ENCODE results near the gene GUCY1B1. TPM values are rescaled to one million over a fixed set of nuclear protein-coding genes. Genes with fewer than 3 reads are reported as not detected.

GUCY1B1 gene
- total RNA-seq, 1 donor from 2014 or later = 12.6 TPM

DNA sequence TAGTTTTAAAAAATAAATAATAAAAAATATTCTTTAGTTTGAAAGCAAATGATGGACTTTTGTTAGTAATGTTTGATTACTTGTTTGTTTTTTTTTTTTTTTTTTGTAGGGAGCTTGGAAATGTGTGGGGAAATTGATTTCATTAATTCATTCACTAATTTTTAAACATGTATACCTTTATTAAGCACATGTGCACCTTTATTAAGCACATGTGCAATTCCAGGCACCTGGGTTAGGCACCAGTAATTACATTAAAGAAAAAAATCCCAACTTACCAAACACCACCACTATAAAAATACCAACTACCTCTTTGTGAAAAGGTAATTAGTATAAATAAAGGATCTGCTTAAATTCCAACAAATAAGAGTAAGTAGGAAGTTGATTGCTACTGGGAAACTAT is 9.5 kb downstream of the GUCY1B1 start:
- peaks cover 33% of the 10 kb centered on the region for H3K4me1 ChIP-seq
- intact Hi-C loops (cut with micrococcal nuclease) = no loop called here

DNA sequence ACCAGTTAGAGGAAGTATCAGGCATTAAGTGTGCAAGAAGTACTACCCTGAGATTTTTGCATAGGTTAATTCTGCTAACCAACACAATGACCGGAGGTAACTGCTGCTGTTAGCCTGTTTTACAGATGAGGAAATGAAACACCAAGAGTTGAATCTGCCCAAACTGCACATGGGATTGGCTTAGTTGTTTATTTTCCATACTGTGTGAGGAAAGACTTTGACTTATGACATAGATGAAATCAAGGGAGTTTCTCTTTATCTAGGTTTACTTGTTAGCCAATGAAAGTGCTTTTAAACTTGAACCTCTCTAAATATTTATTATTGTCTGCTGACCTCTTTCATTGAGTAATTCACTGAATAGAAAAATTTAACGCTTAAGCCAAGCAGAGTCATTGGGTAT is 10.3 kb downstream of the GUCY1B1 start:
- no peak for DNase-seq
- no peaks in the 10 kb centered on the region for H3K27me3 ChIP-seq (ENCODE audit: low read depth)
- intact Hi-C loops (cut with micrococcal nuclease) = no loop called here
- TF ChIP-seq, protein P1, sequence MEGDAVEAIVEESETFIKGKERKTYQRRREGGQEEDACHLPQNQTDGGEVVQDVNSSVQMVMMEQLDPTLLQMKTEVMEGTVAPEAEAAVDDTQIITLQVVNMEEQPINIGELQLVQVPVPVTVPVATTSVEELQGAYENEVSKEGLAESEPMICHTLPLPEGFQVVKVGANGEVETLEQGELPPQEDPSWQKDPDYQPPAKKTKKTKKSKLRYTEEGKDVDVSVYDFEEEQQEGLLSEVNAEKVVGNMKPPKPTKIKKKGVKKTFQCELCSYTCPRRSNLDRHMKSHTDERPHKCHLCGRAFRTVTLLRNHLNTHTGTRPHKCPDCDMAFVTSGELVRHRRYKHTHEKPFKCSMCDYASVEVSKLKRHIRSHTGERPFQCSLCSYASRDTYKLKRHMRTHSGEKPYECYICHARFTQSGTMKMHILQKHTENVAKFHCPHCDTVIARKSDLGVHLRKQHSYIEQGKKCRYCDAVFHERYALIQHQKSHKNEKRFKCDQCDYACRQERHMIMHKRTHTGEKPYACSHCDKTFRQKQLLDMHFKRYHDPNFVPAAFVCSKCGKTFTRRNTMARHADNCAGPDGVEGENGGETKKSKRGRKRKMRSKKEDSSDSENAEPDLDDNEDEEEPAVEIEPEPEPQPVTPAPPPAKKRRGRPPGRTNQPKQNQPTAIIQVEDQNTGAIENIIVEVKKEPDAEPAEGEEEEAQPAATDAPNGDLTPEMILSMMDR (IDR thresholded peaks at IDR 0.05; ENCODE audit: borderline replicate concordance) = no peak
- no peak overlapping the region for H3K4me3 ChIP-seq
- no peak overlapping the region for H3K27ac ChIP-seq (replicated peaks)
- no peaks in the 10 kb centered on the region for H3K36me3 ChIP-seq
- peaks cover 40% of the 10 kb centered on the region for H3K4me1 ChIP-seq
- H3K9me3 ChIP-seq (replicated peaks) = no peaks in the 10 kb centered on the region

More for the DNA sequence above, 9.5 kb downstream of the GUCY1B1 start:
- DNase-seq = no peak
- H3K4me3 ChIP-seq = no peak overlapping the region
- H3K9me3 ChIP-seq (replicated peaks) = no peaks in the 10 kb centered on the region
- TF ChIP-seq, protein P1 (IDR thresholded peaks at IDR 0.05; ENCODE audit: borderline replicate concordance) = no peak
- no peaks in the 10 kb centered on the region for H3K27me3 ChIP-seq (ENCODE audit: low read depth)
- H3K36me3 ChIP-seq = no peaks in the 10 kb centered on the region
- H3K27ac ChIP-seq (replicated peaks) = no peak overlapping the region

DNA sequence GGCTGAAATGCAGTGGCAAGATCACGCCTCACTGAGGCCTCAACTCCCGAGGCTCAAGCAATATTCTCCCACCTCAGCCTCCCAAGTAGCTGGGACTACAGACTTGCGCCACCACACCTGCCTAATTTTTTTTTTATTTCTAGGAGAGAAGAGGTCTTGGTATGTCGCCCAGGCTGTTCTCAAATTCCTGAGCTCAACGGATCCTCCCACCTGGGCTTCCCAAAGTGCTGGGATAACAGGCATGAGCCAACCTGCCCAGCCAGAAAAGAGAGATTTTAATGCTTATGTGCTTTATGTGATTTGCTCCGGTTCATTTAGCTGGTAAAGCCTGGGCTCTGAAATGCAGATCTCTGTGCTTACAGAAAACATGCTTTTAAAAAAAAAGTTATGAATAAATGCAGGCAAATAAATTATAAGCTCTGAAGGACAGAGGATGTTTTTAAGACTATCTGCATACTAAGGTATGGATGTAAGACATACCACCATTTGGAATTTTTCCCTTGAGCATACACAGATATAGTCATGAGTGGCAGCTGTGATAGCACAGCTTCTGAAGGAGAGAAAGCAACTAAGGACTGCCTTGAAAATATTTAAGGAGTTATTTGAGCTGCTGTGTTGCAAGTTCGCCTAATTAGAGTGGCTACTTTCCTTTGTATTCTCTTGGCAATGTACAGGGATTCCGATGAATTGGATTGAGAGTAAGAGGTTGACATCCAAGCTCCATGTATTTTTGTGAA is 13.8 kb downstream of the GUCY1B1 start:
- intact Hi-C loops (cut with micrococcal nuclease) = no loop called here
- TF ChIP-seq, protein P1 (IDR thresholded peaks at IDR 0.05; ENCODE audit: borderline replicate concordance) = no peak
- H3K4me1 ChIP-seq = peaks cover 42% of the 10 kb centered on the region
- H3K27me3 ChIP-seq (ENCODE audit: low read depth) = no peaks in the 10 kb centered on the region
- no peaks in the 10 kb centered on the region for H3K9me3 ChIP-seq (replicated peaks)
- no peak for DNase-seq
- peak overlapping the region; percentile 70 for H3K27ac ChIP-seq (replicated peaks)
- H3K36me3 ChIP-seq = peaks cover 17% of the 10 kb centered on the region
- H3K4me3 ChIP-seq = no peak overlapping the region

DNA sequence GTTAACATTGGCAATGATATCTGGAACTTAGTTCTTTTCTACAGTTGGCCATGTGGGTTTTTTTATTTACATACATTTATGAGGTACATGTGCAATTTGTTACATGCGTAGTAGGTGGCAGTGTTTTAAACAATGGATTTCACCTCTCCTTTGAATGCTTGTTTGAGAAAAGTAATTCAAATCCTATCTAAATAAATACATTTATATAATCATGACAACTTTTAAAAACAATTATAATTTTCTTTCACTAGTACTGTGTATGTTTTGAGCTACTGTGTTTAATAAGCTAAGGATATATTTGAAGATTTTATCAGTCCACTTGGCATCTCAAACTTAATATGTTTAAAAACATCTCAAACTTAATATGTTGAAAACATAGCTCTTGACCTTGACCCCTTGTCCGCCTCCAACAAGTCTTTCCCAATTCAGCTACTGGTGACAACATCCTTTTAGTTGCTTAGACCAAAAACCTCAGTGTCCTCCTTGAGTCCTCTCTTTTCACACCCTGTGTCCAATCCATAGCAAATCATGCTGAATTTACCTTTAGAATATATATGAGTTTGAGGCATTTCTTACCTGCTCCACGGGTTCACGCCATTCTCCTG is 14.5 kb downstream of the GUCY1B1 start:
- TF ChIP-seq, protein P1 (IDR thresholded peaks at IDR 0.05; ENCODE audit: borderline replicate concordance) = no peak
- peaks cover 49% of the 10 kb centered on the region for H3K4me1 ChIP-seq
- no peak for DNase-seq
- no peaks in the 10 kb centered on the region for H3K9me3 ChIP-seq (replicated peaks)
- H3K27ac ChIP-seq (replicated peaks) = peak overlapping the region; percentile 70
- no peak overlapping the region for H3K4me3 ChIP-seq
- H3K27me3 ChIP-seq (ENCODE audit: low read depth) = no peaks in the 10 kb centered on the region
- intact Hi-C loops (cut with micrococcal nuclease) = no loop called here
- peaks cover 17% of the 10 kb centered on the region for H3K36me3 ChIP-seq

DNA sequence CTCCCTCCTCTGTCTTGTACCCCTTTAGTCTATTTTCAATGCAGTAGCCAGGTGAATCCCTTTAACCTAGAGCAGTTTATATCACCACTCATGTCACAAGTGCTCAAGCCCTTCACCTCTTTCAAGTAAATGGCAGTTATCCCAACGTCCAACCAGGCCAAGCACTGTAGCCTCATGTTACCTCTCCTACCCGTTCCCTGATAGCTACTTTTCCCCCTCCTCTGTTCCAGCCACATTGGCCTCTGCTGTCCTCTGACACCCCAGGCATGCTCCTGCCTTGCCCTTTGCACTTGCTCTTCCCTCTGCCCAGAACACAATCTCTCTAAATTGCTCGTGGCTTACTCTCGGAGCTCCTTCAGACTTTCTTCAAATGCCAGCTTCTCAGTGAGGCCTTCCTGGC is 15.2 kb downstream of the GUCY1B1 start:
- Histone ChIP-seq H3K36me3 (peaks cover 17% of the 10 kb centered on the region), H3K27ac (replicated peaks) (peak overlapping the region; percentile 70), H3K4me3 (no peak overlapping the region), H3K27me3 (ENCODE audit: low read depth) (no peaks in the 10 kb centered on the region), H3K4me1 (peaks cover 50% of the 10 kb centered on the region), H3K9me3 (replicated peaks) (no peaks in the 10 kb centered on the region)
- peak; percentile 22 for DNase-seq
- intact Hi-C loops (cut with micrococcal nuclease) = no loop called here
- TF ChIP-seq, protein P1 (IDR thresholded peaks at IDR 0.05; ENCODE audit: borderline replicate concordance) = no peak

Data from left ventricle myocardium inferior (tissue), 1 donor.